Naive thymus-derived CD8-positive, alpha-beta T cell (primary cell): ENCODE data around the gene MMP14. TPM values are rescaled to one million over a fixed set of nuclear protein-coding genes. Genes with fewer than 3 reads are reported as not detected.
A peak's percentile ranks its signal among the peaks of the same experiment; 100 is the strongest.
"Not testable (repeated sequence)": the region's sequence is repeated elsewhere in the genome, so short reads cannot be mapped to it uniquely, and the experiment has no call there.

Experiments
- ATAC-seq, 2 donors: fragments of 150-1000 bp; cut with Tn5 transposase in 1 of 2; sonication (Bioruptor Pico), chemical (Tn5 transposase) in 1 of 2; 1 replicate in 1 of 2; 2 replicates in 1 of 2; pipeline ENCODE4 v1.10.0; 2021; ENCODE audit warnings: mild to moderate bottlenecking in 2 of 2, moderate library complexity in 2 of 2
- POLR2A ChIA-PET: fragments of 350-600 bp; sonication (Branson Sonifier 250); formaldehyde crosslinking; loops from one replicate; lab custom pipeline; 2021; ENCODE audit warnings: antibody characterized with exemption; lab: Charles Lee
- DNase-seq, 10 donors: peaks; one replicate each; pipeline versions ENCODE4 v3.0.0 to v3.0.0-alpha.2; 2020 to 2022
- H3K27ac Mint-ChIP-seq, 10 donors: one replicate each; pipeline ENCODE4 v1.8.0; 2020 to 2022; ENCODE audit warnings: mild to moderate bottlenecking in 10 of 10, mixed read lengths in 10 of 10, moderate library complexity in 4 of 10, inconsistent platforms in 1 of 10
- H3K27me3 Mint-ChIP-seq, 5 donors: one replicate each; pipeline ENCODE4 v1.8.0; 2021 to 2022; ENCODE audit warnings: mixed read lengths in 5 of 5
- H3K36me3 Mint-ChIP-seq, 3 donors: one replicate each; pipeline ENCODE4 v1.8.0; 2020 to 2022; ENCODE audit warnings: mixed read lengths in 3 of 3, mild to moderate bottlenecking in 2 of 3, inconsistent platforms in 1 of 3
- H3K4me1 Mint-ChIP-seq, 4 donors: one replicate each; pipeline ENCODE4 v1.8.0; 2021 to 2022; ENCODE audit warnings: mixed read lengths in 4 of 4
- H3K4me3 Mint-ChIP-seq, 10 donors: one replicate each; pipeline ENCODE4 v1.8.0; 2020 to 2022; ENCODE audit warnings: mild to moderate bottlenecking in 10 of 10, mixed read lengths in 10 of 10, moderate library complexity in 6 of 10, inconsistent platforms in 1 of 10
- H3K9me3 Mint-ChIP-seq, 9 donors: one replicate each; pipeline ENCODE4 v1.8.0; 2020 to 2022; ENCODE audit warnings: mixed read lengths in 9 of 9, mild to moderate bottlenecking in 3 of 9, inconsistent platforms in 1 of 9, moderate library complexity in 1 of 9
- polyA plus RNA-seq, 3 donors: library from polyadenylated mRNA; unstranded; fragments of 300-500 nt; fragmentation: Illumina TruSeq; gene quantifications; one replicate each; pipeline ENCODE4 v1.2.3, GENCODE V29; 2021
- total RNA-seq, 8 experiments: library from RNA in 2 of 8; stranded (reverse) in 2 of 8; gene quantifications; one replicate each; pipeline ENCODE4 v1.2.3 and lab custom pipeline; 2021 to 2026

Gene MMP14
- total and polyA plus RNA-seq, 5 experiments from 2014 or later = 2.5 to 3.3 TPM; not detected in 3

GRCh38 chr14:22854296-22854695 lies 17.9 kb downstream of the MMP14 start:
- H3K9me3 Mint-ChIP-seq, H3K4me3 Mint-ChIP-seq: not testable (repeated sequence)

GRCh38 chr14:22854963-22855724 lies 18.8 kb downstream of the MMP14 start:
- H3K9me3 Mint-ChIP-seq = no peaks in the 10 kb centered on the region
- H3K36me3 Mint-ChIP-seq = no peaks in the 10 kb centered on the region
- ATAC-seq = no peak
- H3K27me3 Mint-ChIP-seq = peaks cover 5 to 12% (median 11%) of the 10 kb centered on the region in 5 donors
- POLR2A ChIA-PET = interaction anchor here (0.6 to 3.5 kb wide), 7 partner anchors 10 to 298 kb away, joined by 3 to 15 read pairs (median 3); no protein-coding TSS in a partner anchor
- H3K4me1 Mint-ChIP-seq = peaks cover 10 to 34% (median 23%) of the 10 kb centered on the region in 4 donors
- H3K27ac Mint-ChIP-seq = peak overlapping the region in 1 of 10 donors; percentile 9
- no peak for DNase-seq
- peak overlapping the region in 2 of 10 donors; percentile 31 to 42 for H3K4me3 Mint-ChIP-seq

More at GRCh38 chr14:22854296-22854695, 17.9 kb downstream of the MMP14 start:
- not testable (repeated sequence) for H3K27ac Mint-ChIP-seq, H3K36me3 Mint-ChIP-seq, DNase-seq, ATAC-seq
- H3K27me3 Mint-ChIP-seq = peaks cover 5 to 12% (median 10%) of the 10 kb centered on the region in 5 donors
- POLR2A ChIA-PET = interaction anchor here (0.7 to 3.5 kb wide), 7 partner anchors 11 to 297 kb away, joined by 3 to 15 read pairs (median 5); partner anchors contain the start of gene LRP10
- H3K4me1 Mint-ChIP-seq = peaks cover 10 to 34% (median 23%) of the 10 kb centered on the region in 4 donors

GRCh38 chr14:22856428-22856827 lies 20.0 kb downstream of the MMP14 start:
- Mint-ChIP-seq H3K4me3 (no peak overlapping the region), H3K9me3 (no peaks in the 10 kb centered on the region), H3K4me1 (peaks cover 10 to 34% (median 24%) of the 10 kb centered on the region in 4 donors), H3K36me3 (no peaks in the 10 kb centered on the region), H3K27me3 (peaks cover 5 to 17% (median 11%) of the 10 kb centered on the region in 5 donors), H3K27ac (peak overlapping the region in 1 of 10 donors; percentile 23)
- ATAC-seq (no peak), DNase-seq (no peak)
- POLR2A ChIA-PET = interaction anchor here (1.8 to 6.1 kb wide), 2 partner anchors 25 to 286 kb away, joined by 8 to 24 read pairs; partner anchors contain the start of gene REM2

- not testable (repeated sequence) for H3K36me3 Mint-ChIP-seq, ATAC-seq, H3K9me3 Mint-ChIP-seq, H3K27ac Mint-ChIP-seq, H3K4me3 Mint-ChIP-seq
- peak in 1 of 10 donors; percentile 16 for DNase-seq
- peaks cover 5 to 26% (median 17%) of the 10 kb centered on the region in 5 donors for H3K27me3 Mint-ChIP-seq
- peaks cover 7 to 32% (median 20%) of the 10 kb centered on the region in 4 donors for H3K4me1 Mint-ChIP-seq
- POLR2A ChIA-PET = interaction anchor here (0.6 to 6.1 kb wide), 8 partner anchors 9 to 47 kb away, joined by 3 to 24 read pairs (median 4); partner anchors contain the start of gene REM2
Observed at GRCh38 chr14:22860377-22860776, 24.0 kb downstream of the MMP14 start.

GRCh38 chr14:22861651-22862050 lies 25.3 kb downstream of the MMP14 start:
- POLR2A ChIA-PET = interaction anchor here (0.6 to 6.1 kb wide), 4 partner anchors 11 to 290 kb away, joined by 3 to 24 read pairs (median 6); partner anchors contain the start of genes MRPL52 and REM2
- no peak overlapping the region for H3K4me3 Mint-ChIP-seq
- H3K36me3 Mint-ChIP-seq = no peaks in the 10 kb centered on the region
- H3K9me3 Mint-ChIP-seq = no peaks in the 10 kb centered on the region
- peaks cover 0 to 14% (median 11%) of the 10 kb centered on the region in 5 donors for H3K27me3 Mint-ChIP-seq
- H3K27ac Mint-ChIP-seq = no peak overlapping the region
- DNase-seq (no peak), ATAC-seq (no peak)
- H3K4me1 Mint-ChIP-seq = peaks cover 6 to 23% (median 19%) of the 10 kb centered on the region in 4 donors

- ATAC-seq (no peak), DNase-seq (peak in 1 of 10 donors; percentile 28)
- H3K4me1 Mint-ChIP-seq = peaks cover 5 to 12% (median 6%) of the 10 kb centered on the region in 4 donors
- no peak overlapping the region for H3K4me3 Mint-ChIP-seq
- H3K36me3 Mint-ChIP-seq = no peaks in the 10 kb centered on the region
- H3K9me3 Mint-ChIP-seq = no peaks in the 10 kb centered on the region
- peak overlapping the region in 2 of 10 donors; percentile 24 to 87 for H3K27ac Mint-ChIP-seq
- peaks cover 0 to 13% (median 6%) of the 10 kb centered on the region in 5 donors for H3K27me3 Mint-ChIP-seq
- POLR2A ChIA-PET = interaction anchor here (0.6 to 1.5 kb wide), 2 partner anchors 11 to 49 kb away, joined by 5 to 6 read pairs; no protein-coding TSS in a partner anchor
Observed at GRCh38 chr14:22864979-22865378, 28.6 kb downstream of the MMP14 start.

- POLR2A ChIA-PET = interaction anchor here (0.6 to 1.5 kb wide), 5 partner anchors 10 to 294 kb away, joined by 3 to 6 read pairs (median 5); no protein-coding TSS in a partner anchor
Observed at GRCh38 chr14:22865424-22866405, 29.3 kb downstream of the MMP14 start.

GRCh38 chr14:22866874-22867273 lies 30.5 kb downstream of the MMP14 start:
- ATAC-seq (no peak), DNase-seq (no peak)
- peak overlapping the region in 2 of 10 donors; percentile 18 to 22 for H3K27ac Mint-ChIP-seq
- no peaks in the 10 kb centered on the region for H3K9me3 Mint-ChIP-seq
- no peak overlapping the region for H3K4me3 Mint-ChIP-seq
- POLR2A ChIA-PET = interaction anchor here (1.5 kb wide), 1 partner anchor 295 kb away, joined by 3 read pairs; no protein-coding TSS in a partner anchor
- H3K36me3 Mint-ChIP-seq = no peaks in the 10 kb centered on the region
- peaks cover 7 to 20% (median 17%) of the 10 kb centered on the region in 4 donors for H3K4me1 Mint-ChIP-seq
- H3K27me3 Mint-ChIP-seq = peaks cover 0 to 4% (median 1%) of the 10 kb centered on the region in 5 donors

More at GRCh38 chr14:22865424-22866405, 29.3 kb downstream of the MMP14 start:
- Mint-ChIP-seq H3K27me3 (peaks cover 0 to 13% (median 6%) of the 10 kb centered on the region in 5 donors), H3K4me3 (no peak overlapping the region), H3K36me3 (no peaks in the 10 kb centered on the region), H3K9me3 (no peaks in the 10 kb centered on the region), H3K27ac (peak overlapping the region in 2 of 10 donors; percentile 24 to 87), H3K4me1 (peaks cover 5 to 15% (median 12%) of the 10 kb centered on the region in 4 donors)
- ATAC-seq (no peak), DNase-seq (no peak)

- ATAC-seq (peak in 1 of 2 donors; percentile 62), DNase-seq (peak in 2 of 10 donors; percentile 56 to 61)
- H3K36me3 Mint-ChIP-seq = peaks cover 0 to 31% (median 4%) of the 10 kb centered on the region in 3 donors
- H3K4me1 Mint-ChIP-seq = peaks cover 11 to 39% (median 29%) of the 10 kb centered on the region in 4 donors
- POLR2A ChIA-PET = interaction anchor here (0.6 to 7.2 kb wide), 20 partner anchors 11 to 1617 kb away, joined by 3 to 118 read pairs (median 3); partner anchors contain the start of genes ACIN1, C14orf119, MRPL52 and OXA1L
- no peaks in the 10 kb centered on the region for H3K9me3 Mint-ChIP-seq
- H3K27me3 Mint-ChIP-seq = no peaks in the 10 kb centered on the region
- peak overlapping the region; percentile 84 to 100 (median 98) for H3K27ac Mint-ChIP-seq
- H3K4me3 Mint-ChIP-seq = peak overlapping the region; percentile 90 to 99 (median 94)
Observed at GRCh38 chr14:22870811-22871223, 34.4 kb downstream of the MMP14 start.

- peaks cover 0 to 37% (median 9%) of the 10 kb centered on the region in 3 donors for H3K36me3 Mint-ChIP-seq
- POLR2A ChIA-PET = interaction anchor here (0.6 to 7.2 kb wide), 22 partner anchors 12 to 1617 kb away, joined by 3 to 118 read pairs (median 4); partner anchors contain the start of genes ACIN1, C14orf119, MRPL52 and OXA1L
- peak within 1 kb of the TSS; percentile 90 to 99 (median 94) for H3K4me3 Mint-ChIP-seq
- H3K27me3 Mint-ChIP-seq = no peaks in the 10 kb centered on the region
- H3K27ac Mint-ChIP-seq = peak within 1 kb of the TSS; percentile 84 to 100 (median 98)
- ATAC-seq = peak; percentile 76 to 79
- DNase-seq = peak; percentile 59 to 86 (median 67)
- H3K9me3 Mint-ChIP-seq = no peaks in the 10 kb centered on the region
- peaks cover 11 to 39% (median 32%) of the 10 kb centered on the region in 4 donors for H3K4me1 Mint-ChIP-seq
Observed at GRCh38 chr14:22871224-22872032, 35.0 kb downstream of the MMP14 start, which contains the start of gene LRP10. TSS of gene LRP10 (plus strand) at chr14:22871740. CDS start at chr14:22872304, 564 bp downstream.
